H9 (cell line): ENCODE results near the gene FAM53B. TPM values are rescaled to one million over a fixed set of nuclear protein-coding genes. Genes with fewer than 3 reads are reported as not detected.
A peak's percentile ranks its signal among the peaks of the same experiment; 100 is the strongest.

ENCODE experiments used
- DNase-seq: peaks from one replicate; pipeline ENCODE4 v3.0.0-alpha.2; 2017
- H2AFZ ChIP-seq: one replicate; pipeline ENCODE4 v1.6.1; 2013; ENCODE audit warnings: mild to moderate bottlenecking, low read length, control low read depth, moderate library complexity
- H2AK5ac ChIP-seq: 2 replicates; pipeline ENCODE4 v1.6.1; 2013; ENCODE audit warnings: low read length, control low read depth, mixed read lengths; ENCODE audit not compliant: insufficient read length
- H2BK120ac ChIP-seq: one replicate; pipeline ENCODE4 v1.6.1; 2013; ENCODE audit warnings: low read depth, mild to moderate bottlenecking, low read length, control low read depth, inconsistent platforms; ENCODE audit not compliant: poor library complexity, severe bottlenecking
- H2BK12ac ChIP-seq: 2 replicates; pipeline ENCODE4 v1.6.1; 2013; ENCODE audit warnings: low read length, control low read depth, mixed read lengths, low read depth; ENCODE audit not compliant: insufficient read length
- H2BK15ac ChIP-seq: 2 replicates; pipeline ENCODE4 v1.6.1; 2013; ENCODE audit warnings: low read depth, low read length, control low read depth
- H2BK20ac ChIP-seq: one replicate; pipeline ENCODE4 v1.6.1; 2013; ENCODE audit warnings: low read depth, mild to moderate bottlenecking, low read length, control low read depth, inconsistent platforms; ENCODE audit not compliant: poor library complexity, severe bottlenecking
- H2BK5ac ChIP-seq: 2 replicates; pipeline ENCODE4 v1.6.1; 2013; ENCODE audit warnings: low read length, control low read depth, mixed read lengths; ENCODE audit not compliant: insufficient read length
- H3K14ac ChIP-seq: 2 replicates; pipeline ENCODE4 v1.6.1; 2013; ENCODE audit warnings: low read length, control low read depth; ENCODE audit not compliant: insufficient read depth
- H3K18ac ChIP-seq: 2 replicates; pipeline ENCODE4 v1.6.1; 2013; ENCODE audit warnings: low read depth, mild to moderate bottlenecking, mixed read lengths, low read length, control low read depth; ENCODE audit not compliant: insufficient read length
- H3K23ac ChIP-seq: 2 replicates; pipeline ENCODE4 v1.6.1; 2013; ENCODE audit warnings: low read length, control low read depth, mixed read lengths, low read depth; ENCODE audit not compliant: insufficient read length
- H3K23me2 ChIP-seq: 2 replicates; pipeline ENCODE4 v1.6.1; 2013; ENCODE audit warnings: low read depth, mild to moderate bottlenecking, mixed read lengths, low read length, control low read depth; ENCODE audit not compliant: insufficient read length, poor library complexity, severe bottlenecking
- H3K27ac ChIP-seq: 2 replicates; pipeline ENCODE4 v1.5.1; 2013; ENCODE audit warnings: low read length, control low read depth, mixed read lengths, low read depth; ENCODE audit not compliant: insufficient read length
- H3K27me3 ChIP-seq: 2 replicates; pipeline ENCODE4 v1.6.1; 2013; ENCODE audit warnings: low read length, control low read depth, inconsistent platforms; ENCODE audit not compliant: insufficient read depth
- H3K4ac ChIP-seq: 2 replicates; pipeline ENCODE4 v1.6.1; 2013; ENCODE audit warnings: low read depth, mild to moderate bottlenecking, control low read depth, inconsistent platforms, low read length, moderate library complexity
- H3K4me1 ChIP-seq: 2 replicates; pipeline ENCODE4 v1.6.1; 2013; ENCODE audit warnings: low read length, control low read depth, inconsistent platforms; ENCODE audit not compliant: insufficient read depth
- H3K4me2 ChIP-seq: 2 replicates; pipeline ENCODE4 v1.6.1; 2013; ENCODE audit warnings: low read length, control low read depth, mixed read lengths; ENCODE audit not compliant: insufficient read length, insufficient read depth
- H3K56ac ChIP-seq: 2 replicates; pipeline ENCODE4 v1.6.1; 2013; ENCODE audit warnings: low read depth, mild to moderate bottlenecking, mixed read lengths, low read length, control low read depth; ENCODE audit not compliant: insufficient read length
- H3K79me1 ChIP-seq: 2 replicates; pipeline ENCODE4 v1.6.1; 2013; ENCODE audit warnings: low read depth, mild to moderate bottlenecking, moderate library complexity, low read length, control low read depth, inconsistent platforms; ENCODE audit not compliant: insufficient read depth, poor library complexity, severe bottlenecking
- H3K79me2 ChIP-seq: 2 replicates; pipeline ENCODE4 v1.6.1; 2013; ENCODE audit warnings: low read length, control low read depth, inconsistent platforms; ENCODE audit not compliant: insufficient read depth
- H3K9ac ChIP-seq: 2 replicates; pipeline ENCODE4 v1.6.1; 2013; ENCODE audit warnings: low read length, control low read depth, mixed read lengths; ENCODE audit not compliant: insufficient read length; ENCODE audit errors: extremely low read depth
- H3K9me3 ChIP-seq: one replicate; pipeline ENCODE4 v1.6.1; 2013; ENCODE audit warnings: low read depth, low read length, inconsistent platforms; ENCODE audit not compliant: control insufficient read depth
- H3T11ph ChIP-seq: one replicate; pipeline ENCODE4 v1.6.1; 2013; ENCODE audit warnings: mild to moderate bottlenecking, low read length, control low read depth, inconsistent platforms
- H4K20me1 ChIP-seq: one replicate; pipeline ENCODE4 v1.6.1; 2013; ENCODE audit not compliant: control insufficient read depth, insufficient read length, insufficient read depth
- H4K5ac ChIP-seq: 2 replicates; pipeline ENCODE4 v1.6.1; 2013; ENCODE audit warnings: low read depth, mild to moderate bottlenecking, mixed read lengths, low read length, control low read depth; ENCODE audit not compliant: insufficient read length
- H4K8ac ChIP-seq: replicated peaks from 2 replicates; pipeline ENCODE4 v1.6.1; 2013; ENCODE audit warnings: low read length, control low read depth, mixed read lengths, low read depth; ENCODE audit not compliant: insufficient read length
- H4K91ac ChIP-seq: 2 replicates; pipeline ENCODE4 v1.6.1; 2013; ENCODE audit warnings: low read depth, mild to moderate bottlenecking, moderate library complexity, mixed read lengths, low read length, control low read depth; ENCODE audit not compliant: insufficient read length
- H3K27ac Mint-ChIP-seq, 3 experiments: 2 replicates in 2 of 3; 3 replicates in 1 of 3; pipeline ENCODE4 v1.8.0; 2020 to 2021; ENCODE audit warnings: mixed read lengths in 3 of 3, mild to moderate bottlenecking in 1 of 3, moderate library complexity in 1 of 3
- H3K27me3 Mint-ChIP-seq: 2 replicates; pipeline ENCODE4 v1.8.0; 2021; ENCODE audit warnings: low read depth, mild to moderate bottlenecking, moderate library complexity, mixed read lengths
- H3K36me3 Mint-ChIP-seq, 3 experiments: 2 replicates in 2 of 3; 3 replicates in 1 of 3; pipeline ENCODE4 v1.8.0; 2020 to 2021; ENCODE audit warnings: low read depth in 3 of 3, mixed read lengths in 3 of 3; ENCODE audit not compliant: insufficient read depth in 1 of 3
- H3K4me1 Mint-ChIP-seq, 2 experiments: 2 replicates each; pipeline ENCODE4 v1.8.0; 2020; ENCODE audit warnings: mixed read lengths in 2 of 2
- H3K4me3 Mint-ChIP-seq, 2 experiments: 2 replicates in 1 of 2; 3 replicates in 1 of 2; pipeline ENCODE4 v1.8.0; 2020 to 2021; ENCODE audit warnings: mild to moderate bottlenecking in 2 of 2, mixed read lengths in 2 of 2, moderate library complexity in 1 of 2
- H3K9me3 Mint-ChIP-seq, 2 experiments: 2 replicates in 1 of 2; 3 replicates in 1 of 2; pipeline ENCODE4 v1.8.0; 2020; ENCODE audit warnings: mild to moderate bottlenecking in 2 of 2, mixed read lengths in 2 of 2, moderate library complexity in 1 of 2
- CTCF ChIP-seq: fragments of 200-600 bp; sonication (generic); conservative IDR thresholded peaks from 3 replicates; pipeline ENCODE4 v1.8.0; 2021; ENCODE audit warnings: antibody characterized with exemption, mild to moderate bottlenecking
- WGBS: extraction: QIAGEN DNeasy Blood & Tissue Kit; methylation state at CpG from one replicate; pipeline ENCODE4 v1.1.7; 2013; ENCODE audit warnings: missing lambda C conversion rate, low lambda C conversion rate, mixed read lengths; ENCODE audit not compliant: insufficient read length; ENCODE audit errors: extremely low coverage; 5-methylcytosine and 5-hydroxymethylcytosine counted together
- total RNA-seq: library from RNA; stranded (reverse); gene quantifications from 2 replicates; pipeline ENCODE4 v1.2.1, GENCODE V29; 2021

FAM53B gene
- total RNA-seq, 1 experiment from 2014 or later = 11.5 TPM

- H3K9me3 Mint-ChIP-seq = no peaks in the 10 kb centered on the region
Observed at GRCh38 chr10:124693396-124693795, 50.8 kb downstream of the FAM53B start.

More at GRCh38 chr10:124693396-124693795, 50.8 kb downstream of the FAM53B start:
- H3K79me1 ChIP-seq = no peaks in the 10 kb centered on the region
- H2BK12ac ChIP-seq = no peak overlapping the region
- no peak overlapping the region for H2BK15ac ChIP-seq
- H3K9ac ChIP-seq = no peak overlapping the region
- no peak overlapping the region for H3K23ac ChIP-seq
- no peak overlapping the region for H2BK5ac ChIP-seq
- no peak overlapping the region for H4K91ac ChIP-seq
- no CpG with 5 or more reads among the region's 13 CpGs for WGBS
- no peak overlapping the region for H3K27ac ChIP-seq
- H4K8ac ChIP-seq = no peak overlapping the region
- no peak for TF ChIP-seq CTCF
- H3K27me3 ChIP-seq = no peaks in the 10 kb centered on the region
- peak overlapping the region in 2 of 3 experiments; percentile 39 to 69; a peak in 2 of 7 replicates for H3K27ac Mint-ChIP-seq
- H3K18ac ChIP-seq = no peak overlapping the region
- no peak overlapping the region for H3T11ph ChIP-seq
- H4K5ac ChIP-seq = no peak overlapping the region
- H3K23me2 ChIP-seq = no peaks in the 10 kb centered on the region
- H3K79me2 ChIP-seq = no peaks in the 10 kb centered on the region
- no peak overlapping the region for H3K4me3 Mint-ChIP-seq
- no peak overlapping the region for H3K4ac ChIP-seq
- no peak overlapping the region for H2BK120ac ChIP-seq
- DNase-seq = no peak
- H3K27me3 Mint-ChIP-seq = no peaks in the 10 kb centered on the region
- no peak overlapping the region for H3K14ac ChIP-seq
- H3K4me1 Mint-ChIP-seq = peaks cover 5 to 19% of the 10 kb centered on the region in 2 experiments
- H3K9me3 ChIP-seq = no peaks in the 10 kb centered on the region
- no peak overlapping the region for H2AFZ ChIP-seq
- no peak overlapping the region for H3K4me2 ChIP-seq
- H2AK5ac ChIP-seq = no peak overlapping the region
- H4K20me1 ChIP-seq = no peaks in the 10 kb centered on the region
- no peaks in the 10 kb centered on the region for H3K4me1 ChIP-seq
- peaks cover 0 to 20% (median 5%) of the 10 kb centered on the region in 3 experiments; a peak in 6 of 7 replicates for H3K36me3 Mint-ChIP-seq
- H2BK20ac ChIP-seq = no peak overlapping the region
- no peak overlapping the region for H3K56ac ChIP-seq
